Heart left ventricle (tissue), 13 donors: ENCODE results near the gene CRCP.

Experiments used
- POLR2A ChIP-seq, 2 donors: fragments of 450-650 bp; IDR thresholded peaks; one replicate each; pipeline ENCODE4 v1.6.1; 2017; ENCODE audit warnings: antibody characterized with exemption in 2 of 2, mild to moderate bottlenecking in 2 of 2, moderate library complexity in 2 of 2
- TF ChIP-seq, protein P1 (sequence below), 12 donors: fragments of 200-600 bp; sonication (generic) in 4 of 12; IDR thresholded peaks; one replicate each; pipeline versions ENCODE4 v1.5.0 to v1.8.0; 2018 to 2022; ENCODE audit warnings: antibody characterized with exemption in 12 of 12, mild to moderate bottlenecking in 5 of 12
- donor health status: ischemic (EF 13 %, LVEDD 7.1; RV severe dilation, severe dysfunction).
- donor health status: DM: no; HTN: yes; CAD: no.
- donor health status: DM: no; HTN: no; CAD: no.
- donor health status: ischemic (EF 25% LVEDD 6.9; RV normal size, moderate dysfunction).
- donor health status: ischemic (EF 25% LVEDD 5.7; RV mildly dilated, moderate dysfunction).
- donor health status: ischemic (EF 35%, LVEDD 5.7; RV mildly dilated, moderate dysfunction).
- donor health status: nonischemic (EF 11% LVEDD 7.7; RV severe dilation, severe dysfunction).
- donor health status: DM: yes; HTN: yes; CAD: no.
- donor health status: PGD.
- donor health status: ischemic (EF 29% LVEDD 5.4; RV normal size, mild dysfunction).
- donor health status: nonischemic (EF 23%, LVEDD 6.1; RV moderate dilation, normal function).

- TF ChIP-seq, protein P1, sequence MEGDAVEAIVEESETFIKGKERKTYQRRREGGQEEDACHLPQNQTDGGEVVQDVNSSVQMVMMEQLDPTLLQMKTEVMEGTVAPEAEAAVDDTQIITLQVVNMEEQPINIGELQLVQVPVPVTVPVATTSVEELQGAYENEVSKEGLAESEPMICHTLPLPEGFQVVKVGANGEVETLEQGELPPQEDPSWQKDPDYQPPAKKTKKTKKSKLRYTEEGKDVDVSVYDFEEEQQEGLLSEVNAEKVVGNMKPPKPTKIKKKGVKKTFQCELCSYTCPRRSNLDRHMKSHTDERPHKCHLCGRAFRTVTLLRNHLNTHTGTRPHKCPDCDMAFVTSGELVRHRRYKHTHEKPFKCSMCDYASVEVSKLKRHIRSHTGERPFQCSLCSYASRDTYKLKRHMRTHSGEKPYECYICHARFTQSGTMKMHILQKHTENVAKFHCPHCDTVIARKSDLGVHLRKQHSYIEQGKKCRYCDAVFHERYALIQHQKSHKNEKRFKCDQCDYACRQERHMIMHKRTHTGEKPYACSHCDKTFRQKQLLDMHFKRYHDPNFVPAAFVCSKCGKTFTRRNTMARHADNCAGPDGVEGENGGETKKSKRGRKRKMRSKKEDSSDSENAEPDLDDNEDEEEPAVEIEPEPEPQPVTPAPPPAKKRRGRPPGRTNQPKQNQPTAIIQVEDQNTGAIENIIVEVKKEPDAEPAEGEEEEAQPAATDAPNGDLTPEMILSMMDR (IDR thresholded peaks at IDR 0.05), result no peak
- TF ChIP-seq POLR2A (IDR thresholded peaks at IDR 0.05), result no peak
These were observed 9.3 kb upstream of the CRCP start for GRCh38 chr7:66105263-66105748.
